ENCODE results near the gene MGAT1.
"Not testable (repeated sequence)": the region's sequence is repeated elsewhere in the genome, so short reads cannot be mapped to it uniquely, and the experiment has no call there.

Gene MGAT1

GRCh38 chr5:180803181-180804128 is 849 bp upstream of the MGAT1 start:
- DNase-seq: peak; percentile 51 to 75 (median 68)

GRCh38 chr5:180801596-180802324 is 846 bp downstream of the MGAT1 start:
- DNase-seq: no peak

DNA sequence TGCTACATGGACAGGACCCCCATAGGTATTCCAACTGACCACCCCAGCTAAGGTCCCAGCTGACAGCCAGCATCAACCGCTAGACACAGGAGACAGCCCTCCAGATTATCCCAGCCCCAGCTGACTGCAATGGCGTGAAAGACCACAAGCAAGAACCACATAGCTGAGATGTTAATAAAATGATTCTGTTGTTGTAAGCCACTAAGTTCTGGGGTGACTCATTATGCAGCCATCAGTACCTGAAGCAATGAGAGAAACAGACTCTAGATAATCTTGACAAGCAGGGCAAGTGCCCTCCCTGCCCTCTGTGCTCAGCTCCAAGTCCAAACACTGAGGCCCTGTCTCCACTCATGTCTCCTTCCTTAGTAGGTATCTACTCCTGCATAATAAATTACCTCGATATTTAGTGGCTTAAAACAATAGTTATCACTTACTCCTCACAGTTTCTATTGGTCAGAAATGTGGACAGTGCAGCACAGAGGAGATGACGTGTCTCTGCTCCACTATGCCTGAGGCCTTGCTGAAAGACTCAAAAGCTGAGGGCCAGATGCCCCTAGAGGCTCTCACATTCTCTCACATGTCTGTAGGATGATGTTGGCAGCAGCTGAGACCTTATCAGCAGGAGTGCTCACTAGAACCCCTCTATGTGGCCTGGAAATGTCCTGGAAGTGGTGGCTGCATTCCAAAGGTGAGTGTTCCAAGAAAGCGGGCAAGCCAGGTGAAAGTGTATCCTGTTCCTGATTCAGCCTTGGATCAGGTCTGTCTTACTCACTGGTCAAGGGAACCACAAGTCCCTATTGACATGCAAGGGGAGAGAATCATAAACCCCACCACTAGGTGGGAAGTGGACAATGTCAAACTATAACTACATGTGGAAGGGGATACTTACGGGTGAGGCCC is 2.5 kb downstream of the MGAT1 start:
- no peak for DNase-seq

GRCh38 chr5:180799194-180799593 is 3.4 kb downstream of the MGAT1 start:
- no peak for DNase-seq

GRCh38 chr5:180798193-180798592 is 4.4 kb downstream of the MGAT1 start:
- no peak for DNase-seq

DNA sequence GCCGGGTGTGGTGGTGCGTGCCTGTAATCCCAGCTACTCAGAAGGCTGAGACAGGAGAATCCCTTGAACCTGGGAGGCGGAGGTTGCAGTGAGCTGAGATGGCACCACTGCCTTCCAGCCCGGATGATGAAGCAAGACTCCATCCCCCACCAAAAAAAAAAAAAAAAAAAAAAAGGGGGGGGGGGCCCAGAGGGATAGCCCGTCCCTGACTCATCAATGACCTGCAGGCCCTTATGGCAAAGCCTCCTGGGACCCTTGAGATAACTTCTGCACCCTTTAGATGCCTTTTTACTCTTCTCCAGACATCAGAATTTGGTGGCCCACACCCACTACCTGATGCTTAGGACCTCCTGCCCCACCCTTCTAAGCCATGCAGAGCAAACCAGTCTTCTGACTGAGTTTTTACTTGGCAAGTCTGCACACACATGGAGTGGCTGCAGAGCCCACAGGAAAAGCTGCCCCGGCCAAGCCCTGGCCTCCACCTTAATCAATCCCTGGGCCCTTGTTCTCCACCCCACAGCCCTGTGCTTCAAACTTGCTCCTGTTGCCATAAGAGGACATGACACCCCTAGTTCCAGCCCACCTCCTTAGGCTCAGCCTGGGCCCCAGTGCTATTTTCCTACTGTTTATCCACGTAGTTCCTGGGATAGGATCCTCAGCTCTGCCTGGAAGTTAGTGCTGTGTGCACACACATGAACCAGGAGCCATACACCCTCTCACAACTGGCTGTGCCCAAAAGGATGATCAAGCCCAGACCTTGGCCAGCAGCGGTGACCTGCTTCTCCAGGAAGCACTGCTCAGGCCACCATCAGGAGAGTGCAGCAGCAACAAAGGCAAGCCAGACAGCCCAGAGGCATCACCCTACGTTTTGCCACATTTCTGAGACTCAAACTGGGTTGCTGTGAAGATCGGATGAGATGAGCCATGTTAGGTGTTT is 5.1 kb downstream of the MGAT1 start:
- no peak for DNase-seq

GRCh38 chr5:180795771-180796313 is 6.8 kb downstream of the MGAT1 start:
- no peak for DNase-seq

DNA sequence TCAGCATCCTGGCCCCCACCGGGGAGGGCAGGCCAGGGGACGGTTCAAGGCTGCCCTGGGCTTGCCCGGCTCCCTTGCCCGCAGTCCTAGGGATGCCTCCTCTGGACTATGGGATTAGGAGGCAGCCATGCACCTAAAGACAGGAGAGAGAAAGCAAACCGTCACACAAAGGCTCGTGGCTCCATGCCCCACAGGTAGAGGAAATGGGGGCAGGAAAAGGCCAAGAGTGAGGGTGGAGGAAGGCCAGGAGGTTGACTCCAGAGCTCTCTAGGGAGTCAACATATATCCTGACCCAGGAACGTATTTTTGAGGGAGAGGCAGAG is 9.7 kb downstream of the MGAT1 start:
- DNase-seq: no peak

DNA sequence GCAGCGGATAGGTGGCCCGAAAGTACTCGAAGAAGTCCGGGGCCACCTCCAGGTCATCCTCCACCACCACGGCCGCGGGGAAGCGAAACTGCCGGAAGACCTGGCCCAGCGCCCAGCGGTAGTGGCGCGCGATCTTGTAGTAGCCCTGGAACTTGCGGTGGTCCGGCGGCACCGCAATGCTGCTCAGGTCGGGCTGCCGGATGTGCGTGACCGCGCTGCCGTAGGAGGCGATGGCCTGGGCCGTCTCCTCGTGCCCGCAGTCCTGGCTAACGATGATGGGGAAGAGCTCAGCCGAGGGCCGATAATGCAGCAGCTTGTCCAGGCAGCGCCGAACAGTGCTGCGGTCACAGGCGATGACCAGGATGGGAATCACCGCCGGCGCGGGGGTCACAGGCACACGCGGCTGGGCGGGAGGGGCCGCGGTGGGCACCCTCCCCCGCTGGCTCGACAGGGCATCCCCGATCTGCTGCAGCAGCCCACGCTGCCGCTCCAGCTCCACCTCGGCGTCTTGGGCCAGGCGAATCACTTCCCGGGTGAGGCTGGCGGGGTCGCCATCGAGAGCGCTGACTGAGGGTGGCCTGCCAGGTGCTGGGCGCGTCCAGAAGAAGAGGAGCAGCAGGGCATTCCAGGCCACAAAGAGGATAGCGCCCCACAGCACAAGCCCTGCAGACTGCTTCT is 10.2 kb downstream of the MGAT1 start:
- DNase-seq: no peak

GRCh38 chr5:180791611-180792213 is 10.9 kb downstream of the MGAT1 start:
- DNase-seq: no peak

DNA sequence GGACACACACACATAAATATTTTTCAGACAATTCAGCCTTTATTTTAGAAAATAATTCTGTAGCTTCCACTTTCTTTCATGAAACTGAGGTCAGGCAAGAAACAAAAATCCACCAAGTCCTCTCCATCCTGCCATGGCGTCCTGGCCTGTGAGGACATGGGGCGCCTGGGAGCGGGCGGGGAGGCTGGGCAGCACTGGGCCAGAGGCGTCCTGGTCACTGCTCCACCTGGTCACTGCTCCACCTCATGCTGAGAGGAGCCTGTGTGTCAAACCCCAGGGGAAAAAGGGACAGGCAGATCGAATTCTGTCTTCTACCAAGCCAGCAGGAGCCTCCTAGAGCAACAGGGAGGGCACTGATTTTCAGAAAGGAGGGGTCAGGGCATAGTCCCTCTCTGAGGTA is 12.1 kb downstream of the MGAT1 start:
- no peak for DNase-seq

- no peak for DNase-seq
Observed at GRCh38 chr5:180790020-180790419, 12.6 kb downstream of the MGAT1 start.

DNA sequence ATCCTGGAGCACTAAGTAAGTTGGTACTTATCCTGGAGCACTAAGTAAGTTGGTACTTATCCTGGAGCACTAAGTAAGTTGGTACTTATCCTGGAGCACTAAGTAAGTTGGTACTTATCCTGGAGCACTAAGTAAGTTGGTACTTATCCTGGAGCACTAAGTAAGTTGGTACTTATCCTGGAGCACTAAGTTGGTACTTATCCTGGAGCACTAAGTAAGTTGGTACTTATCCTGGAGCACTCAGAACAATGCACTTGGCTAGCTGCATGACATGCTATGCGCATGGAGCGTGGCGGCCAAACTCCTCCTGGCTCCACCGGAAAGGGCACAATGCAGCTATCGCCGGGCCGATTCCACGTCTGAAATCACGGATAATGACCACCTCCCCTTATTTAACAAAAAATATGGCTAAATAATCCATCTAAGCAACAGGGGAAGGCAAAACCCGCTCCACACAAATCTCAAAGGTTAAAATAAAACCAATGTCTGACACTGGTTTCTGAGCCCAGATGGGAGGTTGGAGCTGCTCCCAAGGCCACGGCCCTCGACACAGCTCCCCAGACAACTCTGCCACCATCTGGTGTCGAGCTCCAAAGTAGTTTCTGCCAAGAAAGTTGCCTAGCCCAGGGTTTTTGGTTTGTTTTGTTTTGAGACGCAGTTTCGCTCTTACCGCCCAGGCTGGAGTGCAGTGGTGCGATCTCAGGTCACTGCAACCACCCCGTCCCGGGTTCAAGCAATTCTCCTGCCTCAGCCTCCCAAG is 13.8 kb downstream of the MGAT1 start:
- not testable (repeated sequence) for DNase-seq

GRCh38 chr5:180787711-180788431 is 14.7 kb downstream of the MGAT1 start:
- no peak for DNase-seq

- DNase-seq: no peak
Observed at GRCh38 chr5:180786531-180787398, 15.8 kb downstream of the MGAT1 start.

DNA sequence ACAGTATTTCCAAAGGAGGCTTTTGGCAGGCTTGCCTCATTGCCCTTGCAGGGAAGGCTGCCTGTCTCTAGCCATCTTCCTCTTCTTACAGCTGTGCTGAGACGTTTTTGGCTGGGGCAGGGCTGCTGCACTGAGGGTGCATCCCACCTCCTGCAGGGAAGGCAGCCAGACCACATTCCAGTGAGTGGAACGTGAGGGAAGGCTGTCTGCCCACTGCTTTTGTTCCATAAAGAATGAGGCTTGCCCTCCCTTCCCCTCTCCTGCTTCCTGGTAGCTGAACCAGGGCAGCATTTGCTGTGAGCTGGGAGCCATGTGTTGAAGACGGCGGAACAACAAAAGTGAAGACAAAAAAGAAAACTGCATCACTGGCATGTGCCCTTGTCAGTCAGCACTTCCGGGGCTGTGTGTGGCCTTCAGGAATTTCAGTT is 16.8 kb downstream of the MGAT1 start:
- no peak for DNase-seq

DNA sequence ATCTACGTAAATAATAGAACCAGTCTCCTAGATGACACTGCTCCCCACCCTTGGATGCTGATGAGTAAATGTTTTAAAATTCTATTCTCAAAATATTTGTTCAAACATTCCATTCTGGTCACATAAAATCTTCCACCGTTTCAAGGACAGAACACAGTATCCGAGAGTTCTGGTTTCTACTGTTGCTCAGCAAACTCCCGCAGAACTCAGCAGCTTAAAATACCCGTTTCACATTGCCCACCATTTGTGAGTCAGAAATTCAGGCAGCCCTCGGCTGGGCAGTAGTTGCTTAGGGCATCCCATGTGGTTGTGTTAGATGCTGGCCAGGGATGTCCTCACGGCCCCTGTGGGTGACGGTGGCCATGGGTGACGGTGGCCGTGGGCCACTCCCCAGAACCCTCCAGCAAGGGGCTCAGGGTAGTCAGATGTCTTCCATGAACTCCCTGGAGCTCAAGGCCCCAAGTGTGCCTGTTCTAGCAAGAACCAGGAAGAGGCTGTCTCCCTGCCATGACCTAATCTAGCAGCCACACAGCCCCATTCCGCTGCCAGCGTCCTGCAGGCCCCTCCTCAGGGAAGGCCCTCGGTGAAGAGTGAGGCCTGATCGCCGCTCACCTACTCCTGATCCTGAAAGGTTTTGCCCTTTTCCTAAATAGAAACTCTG is 17.4 kb downstream of the MGAT1 start:
- DNase-seq: no peak
